Vagina (tissue), 2 donors: ENCODE data around the gene MAP1B.

Experiments
- CTCF ChIP-seq, 3 experiments: fragments of 450-650 bp in 2 of 3; fragments of 200-600 bp in 1 of 3; sonication (generic) in 1 of 3; IDR thresholded peaks; one replicate each; pipeline ENCODE4 v1.5.1; 2017 to 2019; ENCODE audit warnings: antibody characterized with exemption in 3 of 3, mild to moderate bottlenecking in 2 of 3, moderate library complexity in 2 of 3
- POLR2A ChIP-seq, 2 donors: fragments of 450-650 bp; IDR thresholded peaks; one replicate each; pipeline ENCODE4 v1.6.1; 2017; ENCODE audit warnings: antibody characterized with exemption in 2 of 2, mild to moderate bottlenecking in 2 of 2, moderate library complexity in 2 of 2
- POLR2AphosphoS5 ChIP-seq, 2 donors: sonication (generic); formaldehyde crosslinking; IDR thresholded peaks; one replicate each; pipeline ENCODE4 v1.9.0; 2017; ENCODE audit warnings: antibody characterized with exemption in 2 of 2, mild to moderate bottlenecking in 2 of 2, low read depth in 1 of 2; ENCODE audit not compliant: insufficient read depth in 1 of 2

GRCh38 chr5:72232838-72233237 is 125.6 kb downstream of the MAP1B start:
- TF ChIP-seq CTCF (IDR thresholded peaks at IDR 0.05) (no peak), POLR2A (IDR thresholded peaks at IDR 0.05) (no peak), POLR2AphosphoS5 (IDR thresholded peaks at IDR 0.05; ENCODE audit: insufficient read depth in 1 of 2, low read depth in 1 of 2) (no peak)
